ENCODE data around the gene ACSF2. TPM values are rescaled to one million over a fixed set of nuclear protein-coding genes. Genes with fewer than 3 reads are reported as not detected.
A peak's percentile ranks its signal among the peaks of the same experiment; 100 is the strongest.

The ACSF2 gene
- total and polyA plus RNA-seq, 2 of the 13 experiments (the other 11 are each of a cell fraction or from before 2014, with no cell fraction given) = 87.3 to 109 TPM

- H3K4me1 ChIP-seq (ENCODE audit: insufficient read depth, low read length) = no peaks in the 10 kb centered on the region
- no peak overlapping the region for H3K4me2 ChIP-seq (ENCODE audit: low read depth, low read length)
- in situ Hi-C loops (cut with HindIII; ENCODE audit: extremely low pct_ligation_motif_present, low pct_unique_long_range_greater_than_20kb) = no loop called here
- peaks cover 41 to 79% of the 10 kb centered on the region in 2 experiments for H3K36me3 ChIP-seq (replicated peaks in 1 of 2; ENCODE audit: control insufficient read depth in 1 of 2, insufficient read depth in 2 of 2, low read length in 2 of 2)
- H3K27ac ChIP-seq (ENCODE audit: extremely low read length, insufficient read depth, low read length) = no peak overlapping the region
- TF ChIP-seq POLR2A (IDR thresholded peaks at IDR 0.05; ENCODE audit: insufficient read depth in 1 of 2, low read depth in 2 of 2, low read length in 2 of 2) (peak in 1 of 2 experiments; percentile 40; a peak in 2 of 4 replicates), CREB1 (IDR thresholded peaks at IDR 0.05) (no peak), CREB1 (CRISPR knock-in tag; IDR thresholded peaks at IDR 0.05) (0 out of 2 replicates have a peak, but pooled peaks have one; percentile 19), MAFK (conservative IDR thresholded peaks at IDR 0.05 in 1 of 2, IDR thresholded peaks at IDR 0.05 in 1 of 2; ENCODE audit: low read length in 2 of 2) (peak; percentile 12 to 52; a peak in 1 of 4 replicates), REST (IDR thresholded peaks at IDR 0.05; ENCODE audit: borderline replicate concordance in 1 of 2, low read depth in 1 of 2, low read length in 2 of 2) (no peak), SALL2 (CRISPR knock-in tag; IDR thresholded peaks at IDR 0.05) (peak; percentile 15; the same call in 1 of the 2 replicates), MBD4 (IDR thresholded peaks at IDR 0.05; ENCODE audit: borderline replicate concordance, low read length) (0 out of 2 replicates have a peak, but pooled peaks have one; percentile 14)
- H3K4me3 ChIP-seq (replicated peaks in 1 of 3; ENCODE audit: insufficient read depth in 1 of 3, low read depth in 2 of 3, low read length in 3 of 3) = no peak overlapping the region
- no peaks in the 10 kb centered on the region for H3K79me2 ChIP-seq (ENCODE audit: insufficient read depth, low read length)
- CTCF ChIA-PET (ENCODE audit: low intra/inter-chr PET ratio, low total read pairs) = no interaction called here
- H4K20me1 ChIP-seq (ENCODE audit: insufficient read depth, low read length) = 0 out of 2 replicates have a peak, but pooled peaks cover 3% of the 10 kb centered on the region
- POLR2A ChIA-PET = interaction anchor here (0.7 to 2.2 kb wide), 4 partner anchors 9 to 48 kb away, joined by 3 to 14 read pairs (median 5); partner anchors contain the start of gene LRRC59
- intact Hi-C loops (cut with micrococcal nuclease; ENCODE audit: unreplicated experiment) = no loop called here
- ATAC-seq (no peak), FAIRE-seq (peak; percentile 30), DNase-seq (ENCODE audit: low spot score) (no peak)
- WGBS (ENCODE audit: low lambda C conversion rate) = 93% methylated on average over 7 of the region's 7 CpGs
- H3K9me3 ChIP-seq (ENCODE audit: low read length) = no peaks in the 10 kb centered on the region
- H3K27me3 ChIP-seq (ENCODE audit: control insufficient read depth in 1 of 2, insufficient read depth in 2 of 2, low read length in 2 of 2) = no peaks in the 10 kb centered on the region
- BruUV-seq (replicated peaks) = no TSS peak
- H2AFZ ChIP-seq (ENCODE audit: low read length) = no peak overlapping the region
- no peak overlapping the region for H3K9ac ChIP-seq (ENCODE audit: insufficient read depth, low read depth, low read length)
These were observed 44.7 kb upstream of the ACSF2 start for GRCh38 chr17:50381260-50381815.

Data from HepG2 (cell line).